HCT116 (cell line): Measurements from ENCODE around the gene CERS5. TPM values are rescaled to one million over a fixed set of nuclear protein-coding genes. Genes with fewer than 3 reads are reported as not detected.

Source experiments
- ATAC-seq: fragments of 200-7000 bp; cut with Tn5 transposase; 2 replicates; pipeline ENCODE4 v1.9.1; 2020; ENCODE audit warnings: mild to moderate bottlenecking, moderate library complexity
- BruUV-seq: library from RNA; stranded (reverse); fragments of 400-500 nt; replicated peaks from 2 replicates; lab custom pipeline; 2021; lab: Mats Ljungman, UMichigan
- CTCF ChIA-PET: fragments of 300-600 bp; sonication (Branson Sonifier 250); formaldehyde crosslinking; loops from one replicate; lab custom pipeline; 2021; ENCODE audit warnings: antibody characterized with exemption; lab: Charles Lee
- POLR2A ChIA-PET: fragments of 300-600, 350-600 bp; sonication (Branson Sonifier 250); formaldehyde crosslinking; loops from one replicate; lab custom pipeline; 2021; ENCODE audit warnings: antibody characterized with exemption; lab: Charles Lee
- RAD21 ChIA-PET, 2 experiments: fragments of 300-600 bp; sonication (Branson Sonifier 250); formaldehyde crosslinking; loops; one replicate each; lab custom pipeline; 2023; ENCODE audit warnings: low total read pairs in 2 of 2; ENCODE audit not compliant: uncharacterized antibody in 2 of 2, unreplicated experiment in 2 of 2, low non-redundant PET in 1 of 2; lab: Charles Lee
- DNase-seq: peaks from one replicate; pipeline ENCODE4 v3.0.0-alpha.2; 2010; ENCODE audit warnings: low read depth, low spot score
- H2AFZ ChIP-seq: fragments of 200-600 bp; shearing (Covaris generic), sonication (generic); 2 replicates; pipeline ENCODE4 v1.6.1; 2017; ENCODE audit warnings: low read depth, mixed run types, mixed read lengths, antibody characterized with exemption, low read length; ENCODE audit not compliant: poor library complexity, severe bottlenecking
- H3K27ac ChIP-seq: 2 replicates; pipeline ENCODE4 v1.5.1; 2012; ENCODE audit warnings: low read depth, low read length
- H3K27me3 ChIP-seq: fragments of 200-600 bp; sonication (generic); 2 replicates; pipeline ENCODE4 v1.6.1; 2016; ENCODE audit warnings: mixed run types, low read length, mixed read lengths; ENCODE audit not compliant: insufficient read depth
- H3K36me3 ChIP-seq, 2 experiments: fragments of 200-500 bp in 1 of 2; fragments of 200-600 bp in 1 of 2; sonication (Bioruptor generic) in 1 of 2; sonication (generic) in 1 of 2; 2 replicates each; pipeline versions ENCODE4 v1.5.1 to v1.6.1; 2014 to 2016; ENCODE audit warnings: low read length in 2 of 2, inconsistent platforms in 1 of 2, mixed read lengths in 1 of 2, mixed run types in 1 of 2; ENCODE audit not compliant: insufficient read depth in 2 of 2, control insufficient read depth in 1 of 2
- H3K4me1 ChIP-seq, 2 experiments: fragments of 200-600 bp in 1 of 2; sonication (generic) in 1 of 2; 2 replicates each; pipeline versions ENCODE4 v1.5.1 to v1.6.1; 2012 to 2017; ENCODE audit warnings: low read length in 2 of 2, inconsistent platforms in 1 of 2, mild to moderate bottlenecking in 1 of 2, mixed read lengths in 1 of 2, mixed run types in 1 of 2, moderate library complexity in 1 of 2; ENCODE audit not compliant: insufficient read depth in 2 of 2, control insufficient read depth in 1 of 2
- H3K4me2 ChIP-seq: fragments of 200-600 bp; sonication (generic); 2 replicates; pipeline ENCODE4 v1.6.1; 2017; ENCODE audit warnings: mixed run types, low read length, mixed read lengths
- H3K4me3 ChIP-seq, 2 experiments: fragments of 200-600 bp in 1 of 2; sonication (generic) in 1 of 2; replicated peaks in 1 of 2; 2 replicates each; pipeline ENCODE4 v1.5.1; 2011 to 2016; ENCODE audit warnings: low read length in 2 of 2, control low read depth in 1 of 2, low read depth in 1 of 2, mild to moderate bottlenecking in 1 of 2, mixed read lengths in 1 of 2, mixed run types in 1 of 2
- H3K79me2 ChIP-seq: fragments of 200-600 bp; sonication (generic); 2 replicates; pipeline ENCODE4 v1.6.1; 2017; ENCODE audit warnings: mild to moderate bottlenecking, mixed run types, low read length, moderate library complexity, mixed read lengths; ENCODE audit not compliant: insufficient read depth
- H3K9ac ChIP-seq: fragments of 200-600 bp; sonication (generic); 2 replicates; pipeline ENCODE4 v1.6.1; 2016; ENCODE audit warnings: low read length, mixed read lengths
- H3K9me2 ChIP-seq: fragments of 200-600 bp; sonication (generic), shearing (Covaris generic); 2 replicates; pipeline ENCODE4 v1.6.1; 2017; ENCODE audit warnings: mixed run types, mild to moderate bottlenecking, moderate library complexity; ENCODE audit not compliant: insufficient read depth
- H3K9me3 ChIP-seq, 2 experiments: fragments of 200-500 bp in 1 of 2; fragments of 200-600 bp in 1 of 2; sonication (Bioruptor generic) in 1 of 2; sonication (generic) in 1 of 2; 2 replicates each; pipeline ENCODE4 v1.6.1; 2014 to 2017; ENCODE audit warnings: low read length in 2 of 2, mixed read lengths in 2 of 2, inconsistent platforms in 1 of 2, low read depth in 1 of 2, mild to moderate bottlenecking in 1 of 2, mixed run types in 1 of 2, moderate library complexity in 1 of 2; ENCODE audit not compliant: control insufficient read depth in 1 of 2, insufficient read depth in 1 of 2
- H4K20me1 ChIP-seq: fragments of 200-600 bp; sonication (generic), shearing (Covaris generic); 2 replicates; pipeline ENCODE4 v1.6.1; 2017; ENCODE audit warnings: mixed run types, mild to moderate bottlenecking, moderate library complexity; ENCODE audit not compliant: insufficient read depth
- CBX3 ChIP-seq: IDR thresholded peaks from 2 replicates; pipeline ENCODE4 v1.6.1; 2012; ENCODE audit warnings: low read depth
- CEBPB ChIP-seq: IDR thresholded peaks from 2 replicates; pipeline ENCODE4 v1.6.1; 2012; ENCODE audit warnings: low read depth
- EGR1 ChIP-seq: IDR thresholded peaks from 2 replicates; pipeline ENCODE4 v1.6.1; 2012; ENCODE audit warnings: low read depth
- EZH2 ChIP-seq: fragments of 200-600 bp; sonication (generic); IDR thresholded peaks from 2 replicates; pipeline ENCODE4 v1.6.1; 2017; ENCODE audit warnings: antibody characterized with exemption, mixed run types
- EZH2phosphoT487 ChIP-seq: fragments of 200-600 bp; IDR thresholded peaks from 2 replicates; pipeline ENCODE4 v1.6.1; 2018; ENCODE audit warnings: antibody characterized with exemption, borderline replicate concordance
- FOSL1 ChIP-seq: IDR thresholded peaks from 2 replicates; pipeline ENCODE4 v1.6.1; 2012; ENCODE audit warnings: low read depth
- JUND ChIP-seq: IDR thresholded peaks from 2 replicates; pipeline ENCODE4 v1.6.1; 2012
- POLR2A ChIP-seq: IDR thresholded peaks from 2 replicates; pipeline ENCODE4 v1.7.0; 2011; ENCODE audit warnings: borderline replicate concordance; ENCODE audit not compliant: insufficient read depth, insufficient read length; ENCODE audit errors: extremely low read depth
- SIN3A ChIP-seq: IDR thresholded peaks from 2 replicates; pipeline ENCODE4 v1.6.1; 2012; ENCODE audit warnings: low read depth
- SP1 ChIP-seq: IDR thresholded peaks from 2 replicates; pipeline ENCODE4 v1.6.1; 2012; ENCODE audit warnings: low read depth
- TCF7L2 ChIP-seq: IDR thresholded peaks from 2 replicates; pipeline ENCODE4 v1.7.0; 2011; ENCODE audit warnings: borderline replicate concordance, inconsistent platforms; ENCODE audit not compliant: insufficient read depth, insufficient read length; ENCODE audit errors: extremely low read depth
- ZBTB33 ChIP-seq: IDR thresholded peaks from 2 replicates; pipeline ENCODE4 v1.6.1; 2011; ENCODE audit warnings: mild to moderate bottlenecking, low read length, moderate library complexity; ENCODE audit not compliant: insufficient replicate concordance; ENCODE audit errors: extremely low read depth
- ZFX ChIP-seq: fragments of 450-650 bp; IDR thresholded peaks from 2 replicates; pipeline ENCODE4 v1.6.1; 2017
- ZNF274 ChIP-seq: fragments of 200-500 bp; sonication (Bioruptor generic); IDR thresholded peaks from 2 replicates; pipeline ENCODE4 v1.6.1; 2014; ENCODE audit warnings: mild to moderate bottlenecking, low read depth, low read length, inconsistent platforms
- intact Hi-C: fragments of 100-400 bp; cut with micrococcal nuclease; formaldehyde crosslinking; loops from 2 replicates; pipeline ENCODE4 v1.10.0; 2022
- total RNA-seq: library from RNA; stranded (reverse); gene quantifications from one replicate; pipeline ENCODE4 v1.2.1, GENCODE V29; 2021; ENCODE audit not compliant: unreplicated experiment
- TF ChIP-seq, protein P1 (sequence below), 3 experiments: fragments of 200-600 bp in 1 of 3; sonication (generic) in 1 of 3; IDR thresholded peaks in 2 of 3; conservative IDR thresholded peaks in 1 of 3; 2 replicates each; pipeline ENCODE4 v1.5.1; 2012 to 2017; ENCODE audit warnings: low read depth in 2 of 3, low read length in 2 of 3, antibody characterized with exemption in 1 of 3, borderline replicate concordance in 1 of 3, control low read depth in 1 of 3, mild to moderate bottlenecking in 1 of 3, mixed read lengths in 1 of 3, mixed run types in 1 of 3, moderate library complexity in 1 of 3; ENCODE audit not compliant: insufficient read depth in 1 of 3
- TF ChIP-seq, protein P2 (sequence below): IDR thresholded peaks from 2 replicates; pipeline ENCODE4 v1.6.1; 2012
- TF ChIP-seq, protein P3 (sequence below): IDR thresholded peaks from 2 replicates; pipeline ENCODE4 v1.6.1; 2012

Gene CERS5
- total RNA-seq, 1 experiment from 2014 or later: 33.4 TPM

DNA sequence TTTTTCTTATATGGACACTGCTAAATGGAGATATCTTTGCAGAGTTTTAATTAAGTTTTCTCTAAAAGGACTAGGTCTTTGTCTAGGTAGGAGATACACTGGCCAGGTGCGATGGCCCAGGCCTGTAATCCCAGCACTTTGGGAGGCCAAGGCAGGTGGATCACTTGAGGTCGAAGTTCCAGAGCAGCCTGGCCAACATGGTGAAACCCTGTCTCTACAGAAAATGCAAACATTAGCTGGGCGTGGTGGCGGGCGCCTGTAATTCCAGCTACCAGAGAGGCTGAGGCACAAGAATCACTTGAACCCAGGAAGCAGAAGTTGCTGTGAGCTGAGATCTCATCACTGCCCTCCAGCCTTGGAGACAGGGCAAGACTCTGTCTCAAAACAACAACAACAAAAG lies 17.1 kb upstream of the CERS5 start:
- no peak for ATAC-seq
- no peaks in the 10 kb centered on the region for H3K9me3 ChIP-seq
- no peak overlapping the region for H3K4me3 ChIP-seq
- no peaks in the 10 kb centered on the region for H3K79me2 ChIP-seq
- H3K27me3 ChIP-seq: no peaks in the 10 kb centered on the region
- ChIA-PET POLR2A (no interaction called here), CTCF (no interaction called here), RAD21 (no interaction called here)
- no peaks in the 10 kb centered on the region for H3K9me2 ChIP-seq
- BruUV-seq: no TSS peak
- H3K4me1 ChIP-seq: no peaks in the 10 kb centered on the region
- no peak overlapping the region for H3K4me2 ChIP-seq
- DNase-seq: no peak
- no peak overlapping the region for H2AFZ ChIP-seq
- no peak overlapping the region for H3K27ac ChIP-seq
- H3K36me3 ChIP-seq: peaks cover 0 to 22% of the 10 kb centered on the region in 2 experiments; a peak in 1 of 4 replicates
- H4K20me1 ChIP-seq: 0 out of 2 replicates have a peak, but pooled peaks cover 4% of the 10 kb centered on the region
- intact Hi-C loops: loop anchor here (10.0 kb wide), 1 partner anchor 409 kb away; no protein-coding TSS in a partner anchor
- TF ChIP-seq, protein P1, sequence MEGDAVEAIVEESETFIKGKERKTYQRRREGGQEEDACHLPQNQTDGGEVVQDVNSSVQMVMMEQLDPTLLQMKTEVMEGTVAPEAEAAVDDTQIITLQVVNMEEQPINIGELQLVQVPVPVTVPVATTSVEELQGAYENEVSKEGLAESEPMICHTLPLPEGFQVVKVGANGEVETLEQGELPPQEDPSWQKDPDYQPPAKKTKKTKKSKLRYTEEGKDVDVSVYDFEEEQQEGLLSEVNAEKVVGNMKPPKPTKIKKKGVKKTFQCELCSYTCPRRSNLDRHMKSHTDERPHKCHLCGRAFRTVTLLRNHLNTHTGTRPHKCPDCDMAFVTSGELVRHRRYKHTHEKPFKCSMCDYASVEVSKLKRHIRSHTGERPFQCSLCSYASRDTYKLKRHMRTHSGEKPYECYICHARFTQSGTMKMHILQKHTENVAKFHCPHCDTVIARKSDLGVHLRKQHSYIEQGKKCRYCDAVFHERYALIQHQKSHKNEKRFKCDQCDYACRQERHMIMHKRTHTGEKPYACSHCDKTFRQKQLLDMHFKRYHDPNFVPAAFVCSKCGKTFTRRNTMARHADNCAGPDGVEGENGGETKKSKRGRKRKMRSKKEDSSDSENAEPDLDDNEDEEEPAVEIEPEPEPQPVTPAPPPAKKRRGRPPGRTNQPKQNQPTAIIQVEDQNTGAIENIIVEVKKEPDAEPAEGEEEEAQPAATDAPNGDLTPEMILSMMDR (IDR thresholded peaks at IDR 0.05 in 2 of 3, conservative IDR thresholded peaks at IDR 0.05 in 1 of 3; ENCODE audit: borderline replicate concordance in 1 of 3, insufficient read depth in 1 of 3, low read depth in 2 of 3, low read length in 2 of 3): no peak
- TF ChIP-seq SP1 (no peak), CBX3 (no peak), EGR1 (no peak), ZBTB33 (no peak), SIN3A (no peak), JUND (no peak), CEBPB (no peak), EZH2 (no peak), ZNF274 (no peak), TCF7L2 (no peak), EZH2phosphoT487 (no peak), POLR2A (no peak), FOSL1 (no peak), ZFX (no peak)
- TF ChIP-seq, protein P2, sequence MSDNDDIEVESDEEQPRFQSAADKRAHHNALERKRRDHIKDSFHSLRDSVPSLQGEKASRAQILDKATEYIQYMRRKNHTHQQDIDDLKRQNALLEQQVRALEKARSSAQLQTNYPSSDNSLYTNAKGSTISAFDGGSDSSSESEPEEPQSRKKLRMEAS: no peak
- TF ChIP-seq, protein P3, sequence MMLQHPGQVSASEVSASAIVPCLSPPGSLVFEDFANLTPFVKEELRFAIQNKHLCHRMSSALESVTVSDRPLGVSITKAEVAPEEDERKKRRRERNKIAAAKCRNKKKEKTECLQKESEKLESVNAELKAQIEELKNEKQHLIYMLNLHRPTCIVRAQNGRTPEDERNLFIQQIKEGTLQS: no peak
- H3K9ac ChIP-seq: no peak overlapping the region
